Mesenchymal stem cell (in vitro differentiated cells and primary cell): ENCODE data around the gene METTL9.

Experiments used
- DNase-seq: peaks from one replicate; pipeline ENCODE4 v3.0.0-alpha.2; 2013
- H2AFZ ChIP-seq: one replicate; pipeline ENCODE4 v1.6.1; 2013; ENCODE audit warnings: low read depth, mild to moderate bottlenecking, control low read depth, inconsistent platforms, low read length, moderate library complexity
- H2AK5ac ChIP-seq: 2 replicates; pipeline ENCODE4 v1.6.1; 2013; ENCODE audit warnings: low read length, moderate library complexity, mild to moderate bottlenecking, inconsistent platforms; ENCODE audit not compliant: severe bottlenecking
- H2BK120ac ChIP-seq: one replicate; pipeline ENCODE4 v1.6.1; 2013; ENCODE audit warnings: low read depth, mild to moderate bottlenecking, inconsistent platforms, low read length, moderate library complexity
- H2BK12ac ChIP-seq, 2 experiments: one replicate each; pipeline ENCODE4 v1.6.1; 2013; ENCODE audit warnings: inconsistent platforms in 2 of 2, low read length in 2 of 2, mild to moderate bottlenecking in 2 of 2, moderate library complexity in 2 of 2, control low read depth in 1 of 2
- H2BK15ac ChIP-seq: one replicate; pipeline ENCODE4 v1.6.1; 2013; ENCODE audit warnings: mild to moderate bottlenecking, low read depth, inconsistent platforms; ENCODE audit not compliant: poor library complexity, severe bottlenecking
- H2BK5ac ChIP-seq: 2 replicates; pipeline ENCODE4 v1.6.1; 2013; ENCODE audit warnings: low read depth, mild to moderate bottlenecking, low read length, control low read depth, inconsistent platforms; ENCODE audit not compliant: poor library complexity, severe bottlenecking
- H3K14ac ChIP-seq, 2 experiments: one replicate each; pipeline ENCODE4 v1.6.1; 2013; ENCODE audit warnings: inconsistent platforms in 2 of 2, low read length in 2 of 2, control low read depth in 1 of 2, mild to moderate bottlenecking in 1 of 2, moderate library complexity in 1 of 2
- H3K18ac ChIP-seq, 2 experiments: one replicate each; pipeline ENCODE4 v1.6.1; 2013; ENCODE audit warnings: inconsistent platforms in 2 of 2, low read length in 2 of 2, control low read depth in 1 of 2, low read depth in 1 of 2, mild to moderate bottlenecking in 1 of 2
- H3K23ac ChIP-seq, 2 experiments: one replicate each; pipeline ENCODE4 v1.6.1; 2013; ENCODE audit warnings: inconsistent platforms in 2 of 2, low read length in 2 of 2, mild to moderate bottlenecking in 2 of 2, moderate library complexity in 2 of 2, control low read depth in 1 of 2
- H3K27ac ChIP-seq: 2 replicates; pipeline ENCODE4 v1.5.1; 2013; ENCODE audit warnings: mild to moderate bottlenecking, moderate library complexity, low read length, control low read depth, inconsistent platforms; ENCODE audit not compliant: poor library complexity, severe bottlenecking
- H3K27me3 ChIP-seq, 2 experiments: 2 replicates each; pipeline versions ENCODE4 v1.6.1 to v1.7.0; 2013; ENCODE audit warnings: low read length in 2 of 2, mild to moderate bottlenecking in 2 of 2, moderate library complexity in 2 of 2, control low read depth in 1 of 2, inconsistent platforms in 1 of 2; ENCODE audit not compliant: control insufficient read depth in 1 of 2, insufficient read depth in 1 of 2
- H3K36me3 ChIP-seq, 2 experiments: 2 replicates each; pipeline versions ENCODE4 v1.6.1 to v1.7.0; 2013; ENCODE audit warnings: low read length in 2 of 2, control low read depth in 1 of 2, inconsistent platforms in 1 of 2, low read depth in 1 of 2, mild to moderate bottlenecking in 1 of 2; ENCODE audit not compliant: insufficient read depth in 2 of 2, control insufficient read depth in 1 of 2
- H3K4ac ChIP-seq, 2 experiments: one replicate each; pipeline ENCODE4 v1.6.1; 2013; ENCODE audit warnings: inconsistent platforms in 2 of 2, low read length in 2 of 2, mild to moderate bottlenecking in 2 of 2, moderate library complexity in 2 of 2, control low read depth in 1 of 2, low read depth in 1 of 2
- H3K4me1 ChIP-seq: 2 replicates; pipeline ENCODE4 v1.6.1; 2013; ENCODE audit warnings: low read depth, low read length, control low read depth; ENCODE audit not compliant: control insufficient read depth, insufficient read depth
- H3K4me2 ChIP-seq: 2 replicates; pipeline ENCODE4 v1.6.1; 2013; ENCODE audit warnings: low read length, mild to moderate bottlenecking, inconsistent platforms; ENCODE audit not compliant: poor library complexity, severe bottlenecking
- H3K4me3 ChIP-seq, 2 experiments: 2 replicates each; pipeline versions ENCODE4 v1.5.1 to v1.7.0; 2013; ENCODE audit warnings: low read length in 2 of 2, mild to moderate bottlenecking in 2 of 2, control low read depth in 1 of 2, low read depth in 1 of 2; ENCODE audit not compliant: insufficient read depth in 1 of 2
- H3K79me1 ChIP-seq: replicated peaks from 2 replicates; pipeline ENCODE4 v1.6.1; 2013; ENCODE audit warnings: mild to moderate bottlenecking, control low read depth, low read length, inconsistent platforms; ENCODE audit not compliant: poor library complexity, severe bottlenecking
- H3K9ac ChIP-seq: 2 replicates; pipeline ENCODE4 v1.7.0; 2013; ENCODE audit warnings: mild to moderate bottlenecking, low read length, moderate library complexity
- H3K9me3 ChIP-seq: 2 replicates; pipeline ENCODE4 v1.7.0; 2013; ENCODE audit warnings: mild to moderate bottlenecking, low read length; ENCODE audit not compliant: control insufficient read depth
- H4K8ac ChIP-seq: one replicate; pipeline ENCODE4 v1.6.1; 2013; ENCODE audit warnings: inconsistent platforms, mild to moderate bottlenecking, low read length, moderate library complexity
- H4K91ac ChIP-seq: one replicate; pipeline ENCODE4 v1.6.1; 2013; ENCODE audit warnings: mild to moderate bottlenecking, low read length, inconsistent platforms
- WGBS: methylation state at CpG from one replicate; pipeline ENCODE4 v1.1.7; 2013; ENCODE audit warnings: mixed read lengths; 5-methylcytosine and 5-hydroxymethylcytosine counted together

METTL9 gene

DNA sequence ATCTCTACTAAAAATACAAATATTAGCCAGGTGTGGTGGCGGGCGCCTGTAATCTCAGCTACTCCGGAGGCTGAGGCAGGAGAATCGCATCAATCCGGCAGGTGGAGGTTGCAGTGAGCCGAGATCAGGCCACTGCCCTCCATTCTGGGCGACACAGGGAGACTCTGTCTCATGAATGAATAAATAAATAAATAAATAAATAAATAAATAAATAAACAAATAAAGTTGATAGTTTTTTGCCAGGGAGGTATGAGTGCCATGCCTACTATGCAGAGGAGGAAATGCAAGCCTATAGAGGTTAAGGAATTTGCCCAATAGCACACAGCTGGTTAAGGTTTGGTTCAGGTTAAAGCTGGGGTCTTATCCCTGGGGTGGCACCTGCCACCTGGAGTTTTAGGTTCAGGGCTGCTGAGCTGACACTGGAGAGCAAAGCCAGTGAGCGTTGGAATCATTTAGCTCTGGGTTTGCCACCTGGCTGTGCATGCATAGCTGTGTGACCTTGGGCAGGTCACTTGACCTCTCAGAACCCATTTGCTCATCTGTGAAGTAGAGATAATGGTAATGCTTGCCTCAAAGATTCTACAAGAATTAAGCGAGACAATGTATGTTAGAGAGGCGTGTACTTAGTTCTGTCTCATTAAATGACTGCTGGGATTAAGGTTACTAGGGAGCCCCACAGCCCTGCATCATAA lies 65.6 kb downstream of the METTL9 start:
- WGBS, result 93% methylated on average over 9 of the region's 10 CpGs
- Histone ChIP-seq H3K27ac (no peak overlapping the region), H3K36me3 (no peaks in the 10 kb centered on the region), H3K23ac (no peak overlapping the region), H3K9me3 (no peaks in the 10 kb centered on the region), H2AK5ac (no peak overlapping the region), H2AFZ (no peak overlapping the region), H3K9ac (no peak overlapping the region), H3K79me1 (no peaks in the 10 kb centered on the region), H3K27me3 (peaks cover 10 to 25% of the 10 kb centered on the region in 2 experiments), H3K14ac (no peak overlapping the region), H3K4ac (no peak overlapping the region), H3K4me2 (no peak overlapping the region), H3K4me1 (peaks cover 5% of the 10 kb centered on the region), H2BK15ac (no peak overlapping the region), H2BK12ac (no peak overlapping the region), H4K91ac (no peak overlapping the region), H4K8ac (no peak overlapping the region), H3K18ac (no peak overlapping the region), H3K4me3 (no peak overlapping the region), H2BK5ac (no peak overlapping the region), H2BK120ac (no peak overlapping the region)
- no peak for DNase-seq

DNA sequence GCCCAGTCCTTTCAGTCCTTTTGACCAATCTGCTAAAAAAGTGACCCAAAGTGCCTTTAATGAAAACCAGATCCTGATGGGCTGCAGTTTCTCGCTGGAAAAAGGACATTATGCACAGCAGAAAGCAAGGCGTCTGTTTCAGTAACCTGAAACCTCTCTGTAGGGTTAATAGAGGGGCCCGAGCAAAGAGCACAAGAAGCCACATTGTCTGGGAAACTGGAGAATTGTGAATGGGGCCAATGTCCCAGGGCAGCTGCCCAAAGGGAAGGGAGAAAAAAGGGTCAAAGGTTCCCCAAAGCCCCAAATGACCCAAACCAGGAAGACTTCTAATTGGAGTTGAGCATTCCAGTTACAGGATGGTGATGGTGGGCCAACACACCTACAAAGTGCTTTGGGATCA lies 67.4 kb downstream of the METTL9 start:
- H3K18ac ChIP-seq, result no peak overlapping the region
- no peak overlapping the region for H3K4ac ChIP-seq
- no peak overlapping the region for H4K91ac ChIP-seq
- H3K4me2 ChIP-seq, result no peak overlapping the region
- H3K23ac ChIP-seq, result no peak overlapping the region
- DNase-seq, result no peak
- H3K27ac ChIP-seq, result no peak overlapping the region
- no peaks in the 10 kb centered on the region for H3K9me3 ChIP-seq
- H2AFZ ChIP-seq, result no peak overlapping the region
- no peak overlapping the region for H3K4me3 ChIP-seq
- H3K27me3 ChIP-seq, result peaks cover 16 to 25% of the 10 kb centered on the region in 2 experiments
- no peak overlapping the region for H4K8ac ChIP-seq
- peaks cover 5% of the 10 kb centered on the region for H3K4me1 ChIP-seq
- H2BK15ac ChIP-seq, result no peak overlapping the region
- no peaks in the 10 kb centered on the region for H3K79me1 ChIP-seq
- 15% methylated on average over 3 of the region's 3 CpGs for WGBS
- no peak overlapping the region for H2AK5ac ChIP-seq
- no peak overlapping the region for H3K9ac ChIP-seq
- no peak overlapping the region for H3K14ac ChIP-seq
- H3K36me3 ChIP-seq, result no peaks in the 10 kb centered on the region
- peak overlapping the region; percentile 25 for H2BK5ac ChIP-seq
- H2BK12ac ChIP-seq, result no peak overlapping the region
- no peak overlapping the region for H2BK120ac ChIP-seq

DNA sequence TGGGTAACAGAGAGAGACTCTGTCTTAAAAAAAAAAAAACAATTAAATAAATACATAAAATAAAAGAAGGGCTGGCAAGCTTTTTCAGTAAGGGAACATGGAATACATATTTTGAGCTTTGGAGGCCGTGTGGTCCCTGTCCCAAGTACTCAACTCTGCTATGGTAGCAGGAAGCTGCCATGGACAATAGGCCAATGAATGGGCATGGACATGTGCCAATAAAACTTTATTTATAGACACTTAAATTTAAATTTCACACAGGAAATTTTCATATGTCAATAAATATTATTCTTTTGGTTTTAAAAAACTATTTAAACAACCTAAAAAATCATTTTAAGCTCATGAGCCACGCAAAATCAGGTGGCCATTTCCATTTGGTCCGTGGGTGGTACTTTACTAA lies 68.2 kb downstream of the METTL9 start:
- Histone ChIP-seq H3K4me2 (no peak overlapping the region), H3K27ac (no peak overlapping the region), H2BK12ac (no peak overlapping the region), H3K36me3 (no peaks in the 10 kb centered on the region), H2BK15ac (no peak overlapping the region), H3K27me3 (peaks cover 16 to 25% of the 10 kb centered on the region in 2 experiments), H2AK5ac (no peak overlapping the region), H3K18ac (no peak overlapping the region), H3K23ac (no peak overlapping the region), H3K14ac (no peak overlapping the region), H3K79me1 (no peaks in the 10 kb centered on the region), H3K9me3 (no peaks in the 10 kb centered on the region), H3K4me3 (no peak overlapping the region), H4K91ac (no peak overlapping the region), H3K4ac (no peak overlapping the region), H3K4me1 (peaks cover 5% of the 10 kb centered on the region), H3K9ac (no peak overlapping the region), H4K8ac (no peak overlapping the region), H2AFZ (no peak overlapping the region), H2BK120ac (no peak overlapping the region), H2BK5ac (no peak overlapping the region)
- 91% methylated on average over 3 of the region's 3 CpGs for WGBS
- DNase-seq, result no peak

DNA sequence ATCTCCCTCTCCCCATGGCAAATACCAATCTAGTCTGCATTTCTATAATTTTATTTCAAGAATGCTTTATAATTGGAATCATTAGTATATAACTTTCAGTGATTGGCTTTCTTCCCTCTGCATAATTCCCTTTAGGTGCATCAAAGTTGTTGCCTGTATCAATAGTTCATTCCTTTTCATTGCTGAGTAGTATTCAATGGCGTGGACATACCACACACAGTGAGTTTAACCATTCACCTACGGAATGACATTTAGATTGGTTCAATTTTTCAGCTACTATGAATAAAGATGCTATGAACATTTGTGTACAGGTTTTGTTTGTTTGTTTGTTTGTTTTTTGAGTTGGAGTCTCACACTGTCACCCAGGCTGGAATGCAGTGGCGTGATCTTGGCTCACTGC lies 74.1 kb downstream of the METTL9 start:
- Histone ChIP-seq H3K14ac (no peak overlapping the region), H3K27ac (no peak overlapping the region), H2BK12ac (no peak overlapping the region), H2AFZ (no peak overlapping the region), H2BK120ac (no peak overlapping the region), H3K9ac (no peak overlapping the region), H3K27me3 (peaks cover 6 to 19% of the 10 kb centered on the region in 2 experiments), H2BK15ac (no peak overlapping the region), H3K18ac (no peak overlapping the region), H3K23ac (no peak overlapping the region), H3K4me1 (no peaks in the 10 kb centered on the region), H2AK5ac (no peak overlapping the region), H3K4ac (no peak overlapping the region), H4K8ac (no peak overlapping the region), H3K4me3 (no peak overlapping the region), H4K91ac (no peak overlapping the region), H3K79me1 (no peaks in the 10 kb centered on the region), H3K9me3 (peaks cover 3% of the 10 kb centered on the region), H3K4me2 (no peak overlapping the region), H3K36me3 (no peaks in the 10 kb centered on the region), H2BK5ac (no peak overlapping the region)
- DNase-seq, result no peak
- WGBS, result 83% methylated on average over 1 of the region's 3 CpGs
